DND-41 (cell line): ENCODE results near the gene PEAK1.

Source experiments
- EZH2 ChIP-seq: IDR thresholded peaks from 3 replicates; pipeline ENCODE4 v1.6.1; 2012; ENCODE audit warnings: borderline replicate concordance, low read depth, mild to moderate bottlenecking, moderate library complexity, low read length, inconsistent platforms; ENCODE audit not compliant: severe bottlenecking
- TF ChIP-seq, protein P1 (sequence below): IDR thresholded peaks from 2 replicates; pipeline ENCODE4 v1.5.1; 2012; ENCODE audit warnings: borderline replicate concordance, low read length, moderate library complexity, mild to moderate bottlenecking; ENCODE audit not compliant: poor library complexity, severe bottlenecking; ENCODE audit errors: extremely low read depth

DNA sequence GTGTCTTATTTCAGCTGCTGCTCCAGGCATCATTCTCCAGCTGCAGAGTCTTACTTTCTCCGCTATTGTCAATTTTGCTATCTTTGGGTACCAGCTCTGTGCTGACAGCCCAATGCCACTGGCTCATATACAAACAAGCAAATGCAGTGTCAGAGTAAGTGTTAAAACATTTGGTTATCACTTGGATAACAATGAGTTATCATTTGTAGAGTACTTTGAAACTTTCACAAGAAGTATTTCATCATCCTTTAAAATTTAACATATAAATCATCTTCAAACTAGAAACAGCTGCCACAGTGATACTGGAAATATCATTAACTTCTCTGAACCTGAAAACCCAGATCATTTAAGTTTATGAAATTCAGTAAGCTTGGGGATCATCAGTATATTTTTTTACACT lies 362.8 kb downstream of the PEAK1 start:
- TF ChIP-seq, protein P1, sequence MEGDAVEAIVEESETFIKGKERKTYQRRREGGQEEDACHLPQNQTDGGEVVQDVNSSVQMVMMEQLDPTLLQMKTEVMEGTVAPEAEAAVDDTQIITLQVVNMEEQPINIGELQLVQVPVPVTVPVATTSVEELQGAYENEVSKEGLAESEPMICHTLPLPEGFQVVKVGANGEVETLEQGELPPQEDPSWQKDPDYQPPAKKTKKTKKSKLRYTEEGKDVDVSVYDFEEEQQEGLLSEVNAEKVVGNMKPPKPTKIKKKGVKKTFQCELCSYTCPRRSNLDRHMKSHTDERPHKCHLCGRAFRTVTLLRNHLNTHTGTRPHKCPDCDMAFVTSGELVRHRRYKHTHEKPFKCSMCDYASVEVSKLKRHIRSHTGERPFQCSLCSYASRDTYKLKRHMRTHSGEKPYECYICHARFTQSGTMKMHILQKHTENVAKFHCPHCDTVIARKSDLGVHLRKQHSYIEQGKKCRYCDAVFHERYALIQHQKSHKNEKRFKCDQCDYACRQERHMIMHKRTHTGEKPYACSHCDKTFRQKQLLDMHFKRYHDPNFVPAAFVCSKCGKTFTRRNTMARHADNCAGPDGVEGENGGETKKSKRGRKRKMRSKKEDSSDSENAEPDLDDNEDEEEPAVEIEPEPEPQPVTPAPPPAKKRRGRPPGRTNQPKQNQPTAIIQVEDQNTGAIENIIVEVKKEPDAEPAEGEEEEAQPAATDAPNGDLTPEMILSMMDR: no peak
- TF ChIP-seq EZH2: no peak
